ENCODE measurements around the gene RHOF. TPM values are rescaled to one million over a fixed set of nuclear protein-coding genes. Genes with fewer than 3 reads are reported as not detected.
"Not testable (repeated sequence)": the region's sequence is repeated elsewhere in the genome, so short reads cannot be mapped to it uniquely, and the experiment has no call there.

RHOF gene
- total and polyA plus RNA-seq, 4 donors: 15.1 to 34.7 (median 24.8) TPM

GRCh38 chr12:121748218-121748570 is 45.3 kb downstream of the RHOF start:
- Histone ChIP-seq H3K27me3 (ENCODE audit: control insufficient read depth in 3 of 3, insufficient read depth in 3 of 3, low read length in 2 of 3) (no peaks in the 10 kb centered on the region), H3K4me1 (ENCODE audit: control insufficient read depth in 5 of 5, insufficient read depth in 5 of 5, low read length in 5 of 5) (peaks cover 0 to 12% (median 0%) of the 10 kb centered on the region in 5 donors), H3K27ac (ENCODE audit: low read depth in 1 of 2, low read length in 1 of 2) (no peak overlapping the region), H3K9ac (ENCODE audit: insufficient read depth in 1 of 2, low read length in 2 of 2) (no peak overlapping the region), H3K4me3 (no peak overlapping the region), H3K9me3 (ENCODE audit: control insufficient read depth in 4 of 4, insufficient read depth in 3 of 4, low read length in 3 of 4) (no peaks in the 10 kb centered on the region), H3K36me3 (ENCODE audit: control insufficient read depth in 4 of 4, insufficient read depth in 4 of 4, low read length in 4 of 4) (peaks cover 4 to 8% (median 7%) of the 10 kb centered on the region in 4 donors)
- peak; percentile 66 to 74 (median 70) for DNase-seq
- WGBS, 2 donors: 71 to 85% methylated on average over 11 to 13 of the region's 13 CpGs
- TF ChIP-seq CTCF (IDR thresholded peaks at IDR 0.05; ENCODE audit: control extremely low read depth, extremely low read depth): no peak
- no peak for ATAC-seq (ENCODE audit: insufficient read depth, low FRiP score)

DNA sequence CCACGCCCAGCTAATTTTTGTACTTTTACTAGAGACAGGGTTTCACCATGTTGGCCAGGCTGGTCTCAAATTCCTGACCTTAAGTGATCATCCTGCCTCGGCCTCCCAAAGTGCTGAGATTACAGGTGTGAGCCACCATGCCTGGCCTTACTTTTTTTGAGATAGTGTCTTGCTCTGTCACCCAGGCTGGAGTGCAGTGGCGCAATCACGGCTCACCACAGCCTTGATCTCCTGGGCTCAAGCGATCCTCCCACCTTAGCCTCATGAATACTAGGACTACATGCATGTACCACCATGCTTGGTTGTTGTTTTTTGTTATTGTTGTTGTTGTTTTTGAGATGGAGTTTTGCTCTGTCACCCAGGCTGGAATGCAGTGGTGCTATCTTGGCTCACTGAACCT is 47.9 kb downstream of the RHOF start:
- H3K9me3 ChIP-seq (ENCODE audit: control insufficient read depth in 4 of 4, insufficient read depth in 3 of 4, low read length in 3 of 4); H3K36me3 ChIP-seq (ENCODE audit: control insufficient read depth in 4 of 4, insufficient read depth in 4 of 4, low read length in 4 of 4); H3K9ac ChIP-seq (ENCODE audit: insufficient read depth in 1 of 2, low read length in 2 of 2); H3K27me3 ChIP-seq (ENCODE audit: control insufficient read depth in 3 of 3, insufficient read depth in 3 of 3, low read length in 2 of 3); H3K27ac ChIP-seq (ENCODE audit: low read depth in 1 of 2, low read length in 1 of 2); ATAC-seq (ENCODE audit: insufficient read depth, low FRiP score); H3K4me3 ChIP-seq; DNase-seq: not testable (repeated sequence)
- 90 to 96% methylated on average over 5 of the region's 5 CpGs for WGBS, 2 donors
- peaks cover 0 to 12% (median 0%) of the 10 kb centered on the region in 5 donors for H3K4me1 ChIP-seq (ENCODE audit: control insufficient read depth in 5 of 5, insufficient read depth in 5 of 5, low read length in 5 of 5)

- no peak for TF ChIP-seq CTCF (IDR thresholded peaks at IDR 0.05; ENCODE audit: control extremely low read depth, extremely low read depth)
- DNase-seq (no peak), ATAC-seq (ENCODE audit: insufficient read depth, low FRiP score) (no peak)
- Histone ChIP-seq H3K27me3 (ENCODE audit: control insufficient read depth in 3 of 3, insufficient read depth in 3 of 3, low read length in 2 of 3) (no peaks in the 10 kb centered on the region), H3K27ac (ENCODE audit: low read depth in 1 of 2, low read length in 1 of 2) (no peak overlapping the region), H3K4me3 (no peak overlapping the region), H3K9ac (ENCODE audit: insufficient read depth in 1 of 2, low read length in 2 of 2) (no peak overlapping the region), H3K9me3 (ENCODE audit: control insufficient read depth in 4 of 4, insufficient read depth in 3 of 4, low read length in 3 of 4) (no peaks in the 10 kb centered on the region), H3K4me1 (ENCODE audit: control insufficient read depth in 5 of 5, insufficient read depth in 5 of 5, low read length in 5 of 5) (peaks cover 0 to 3% (median 0%) of the 10 kb centered on the region in 5 donors), H3K36me3 (ENCODE audit: control insufficient read depth in 4 of 4, insufficient read depth in 4 of 4, low read length in 4 of 4) (no peaks in the 10 kb centered on the region)
- WGBS, 2 donors: 62 to 76% methylated on average over 6 of the region's 6 CpGs
These were observed 51.7 kb downstream of the RHOF start for GRCh38 chr12:121741743-121742142.

DNA sequence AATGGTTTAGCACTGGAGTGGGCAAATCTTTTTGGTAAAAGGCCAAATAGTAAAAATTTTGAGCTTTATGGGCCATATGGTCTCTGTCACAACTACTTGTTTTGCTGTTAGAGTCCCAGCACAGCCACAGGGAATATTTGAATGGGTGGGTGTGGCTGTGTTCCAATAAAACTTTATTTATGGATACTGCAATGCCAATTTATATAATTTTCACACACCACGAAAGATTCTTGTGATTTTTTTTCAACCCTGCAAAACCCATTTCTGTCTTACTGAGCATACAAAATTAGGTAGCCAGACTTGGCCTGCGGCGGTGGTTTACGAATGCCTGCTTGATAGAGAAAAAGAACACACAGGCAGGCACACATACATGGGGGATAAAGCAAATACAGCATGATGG is 52.6 kb downstream of the RHOF start:
- no peak overlapping the region for H3K27ac ChIP-seq (ENCODE audit: low read depth in 1 of 2, low read length in 1 of 2)
- no peak for TF ChIP-seq CTCF (IDR thresholded peaks at IDR 0.05; ENCODE audit: control extremely low read depth, extremely low read depth)
- no peaks in the 10 kb centered on the region for H3K36me3 ChIP-seq (ENCODE audit: control insufficient read depth in 4 of 4, insufficient read depth in 4 of 4, low read length in 4 of 4)
- H3K4me1 ChIP-seq (ENCODE audit: control insufficient read depth in 5 of 5, insufficient read depth in 5 of 5, low read length in 5 of 5): peaks cover 0 to 3% (median 0%) of the 10 kb centered on the region in 5 donors
- H3K9ac ChIP-seq (ENCODE audit: insufficient read depth in 1 of 2, low read length in 2 of 2): no peak overlapping the region
- no peak overlapping the region for H3K4me3 ChIP-seq
- 89 to 95% methylated on average over 4 of the region's 4 CpGs for WGBS, 2 donors
- no peaks in the 10 kb centered on the region for H3K9me3 ChIP-seq (ENCODE audit: control insufficient read depth in 4 of 4, insufficient read depth in 3 of 4, low read length in 3 of 4)
- no peak for DNase-seq
- no peaks in the 10 kb centered on the region for H3K27me3 ChIP-seq (ENCODE audit: control insufficient read depth in 3 of 3, insufficient read depth in 3 of 3, low read length in 2 of 3)
- ATAC-seq (ENCODE audit: insufficient read depth, low FRiP score): no peak
